Activated CD4-positive, alpha-beta T cell treated with anti-CD3 and anti-CD28 coated beads for 24 hours (primary cell): ENCODE results near the gene PCDHB3.
"Not testable (repeated sequence)": the region's sequence is repeated elsewhere in the genome, so short reads cannot be mapped to it uniquely, and the experiment has no call there.

Experiments
- DNase-seq, 2 donors: peaks; one replicate each; pipeline ENCODE4 v3.0.0-alpha.2; 2020; ENCODE audit warnings: low read depth in 2 of 2

Gene PCDHB3

GRCh38 chr5:141135718-141136266, 35.5 kb downstream of the PCDHB3 start:
- no peak for DNase-seq

GRCh38 chr5:141137346-141137745, 37.1 kb downstream of the PCDHB3 start:
- DNase-seq: not testable (repeated sequence)

GRCh38 chr5:141149812-141150211, 49.5 kb downstream of the PCDHB3 start, which contains the start of gene PCDHB6:
Gene PCDHB6 (plus strand): TSS chr5:141150057. CDS start chr5:141150258, 201 bp downstream.
- DNase-seq: no peak

GRCh38 chr5:141150224-141150992, 50.1 kb downstream of the PCDHB3 start:
- DNase-seq: no peak

GRCh38 chr5:141150993-141151325, 50.7 kb downstream of the PCDHB3 start:
- no peak for DNase-seq

GRCh38 chr5:141151632-141152031, 51.4 kb downstream of the PCDHB3 start:
- DNase-seq: not testable (repeated sequence)

GRCh38 chr5:141152096-141152495, 51.8 kb downstream of the PCDHB3 start:
- not testable (repeated sequence) for DNase-seq
